GM12875 (cell line): Measurements from ENCODE around the gene PFKL.
A peak's percentile ranks its signal among the peaks of the same experiment; 100 is the strongest.
"Not testable (repeated sequence)": the region's sequence is repeated elsewhere in the genome, so short reads cannot be mapped to it uniquely, and the experiment has no call there.

Source experiments
- H3K4me3 ChIP-seq: one replicate; pipeline ENCODE4 v1.5.1; 2011; ENCODE audit warnings: low read depth, low read length, control low read depth
- CTCF ChIP-seq: IDR thresholded peaks from 2 replicates; pipeline ENCODE4 v1.5.1; 2011; ENCODE audit warnings: low read depth, mild to moderate bottlenecking, control low read depth, inconsistent platforms, low read length, moderate library complexity, borderline replicate concordance; ENCODE audit not compliant: insufficient read depth

The PFKL gene

GRCh38 chr21:44333509-44334328 is 33.9 kb downstream of the PFKL start:
- H3K4me3 ChIP-seq = no peak overlapping the region
- no peak for TF ChIP-seq CTCF

- TF ChIP-seq CTCF = no peak
- no peak overlapping the region for H3K4me3 ChIP-seq
These were observed 34.6 kb downstream of the PFKL start for GRCh38 chr21:44334329-44335030.

- TF ChIP-seq CTCF = no peak
- no peak overlapping the region for H3K4me3 ChIP-seq
These were observed 35.6 kb downstream of the PFKL start for GRCh38 chr21:44335266-44336059.

GRCh38 chr21:44337449-44337848 is 37.6 kb downstream of the PFKL start:
- no peak for TF ChIP-seq CTCF
- H3K4me3 ChIP-seq = no peak overlapping the region

- no peak overlapping the region for H3K4me3 ChIP-seq
- no peak for TF ChIP-seq CTCF
These were observed 38.4 kb downstream of the PFKL start for GRCh38 chr21:44337941-44338895.

- no peak for TF ChIP-seq CTCF
- peak within 1 kb of the TSS; percentile 70 for H3K4me3 ChIP-seq
These were observed 39.4 kb downstream of the PFKL start, which contains the start of gene CFAP410 for GRCh38 chr21:44338971-44339910. CFAP410 (minus strand) TSS chr21:44339390; CDS start chr21:44339194, 196 bp downstream.

GRCh38 chr21:44341726-44342458 is 42.0 kb downstream of the PFKL start:
- H3K4me3 ChIP-seq = not testable (repeated sequence)

- not testable (repeated sequence) for H3K4me3 ChIP-seq
These were observed 43.1 kb downstream of the PFKL start for GRCh38 chr21:44342981-44343380.
